ENCODE measurements around the gene KRT32. TPM values are rescaled to one million over a fixed set of nuclear protein-coding genes. Genes with fewer than 3 reads are reported as not detected.

The KRT32 gene
- total and polyA plus RNA-seq, 2 experiments from 2014 or later: not detected

- in situ Hi-C loops (cut with MboI): no loop called here
- no peak for TF ChIP-seq EZH2 (IDR thresholded peaks at IDR 0.05; ENCODE audit: insufficient read depth, poor library complexity, severe bottlenecking)
- TF ChIP-seq EZH2phosphoT487 (IDR thresholded peaks at IDR 0.05; ENCODE audit: insufficient read depth, low read depth): no peak
- 66 to 68% methylated on average over 29 of the region's 29 CpGs for WGBS, 2 experiments (ENCODE audit: low coverage in 1 of 2, low lambda C conversion rate in 2 of 2, missing lambda C conversion rate in 2 of 2)
These were observed 19.8 kb upstream of the KRT32 start for GRCh38 chr17:41486809-41487530.

GRCh38 chr17:41486316-41486715 lies 19.1 kb upstream of the KRT32 start:
- H3K9ac ChIP-seq: no peak overlapping the region
- no peak for TF ChIP-seq EZH2 (IDR thresholded peaks at IDR 0.05; ENCODE audit: insufficient read depth, poor library complexity, severe bottlenecking)
- no peak for TF ChIP-seq EZH2phosphoT487 (IDR thresholded peaks at IDR 0.05; ENCODE audit: insufficient read depth, low read depth)
- in situ Hi-C loops (cut with MboI): no loop called here
- H3K27ac ChIP-seq: no peak overlapping the region
- H3K4me1 ChIP-seq (ENCODE audit: insufficient read depth): no peaks in the 10 kb centered on the region
- no peaks in the 10 kb centered on the region for H3K79me2 ChIP-seq (ENCODE audit: insufficient read depth)
- H3K9me2 ChIP-seq (ENCODE audit: insufficient read depth): no peaks in the 10 kb centered on the region
- H3K27me3 ChIP-seq (replicated peaks; ENCODE audit: insufficient read depth): 0 out of 2 replicates have a peak, but pooled peaks cover 4% of the 10 kb centered on the region
- H3F3A ChIP-seq (ENCODE audit: insufficient read depth): no peaks in the 10 kb centered on the region
- H3K4me2 ChIP-seq (ENCODE audit: unreplicated experiment): no peak overlapping the region
- 87 to 92% methylated on average over 13 of the region's 13 CpGs for WGBS, 2 experiments (ENCODE audit: low coverage in 1 of 2, low lambda C conversion rate in 2 of 2, missing lambda C conversion rate in 2 of 2)
- DNase-seq: no peak
- no peaks in the 10 kb centered on the region for H3K36me3 ChIP-seq (ENCODE audit: low read depth)
- H3K9me3 ChIP-seq (ENCODE audit: low read depth): no peaks in the 10 kb centered on the region
- H2AFZ ChIP-seq: no peak overlapping the region
- no peaks in the 10 kb centered on the region for H4K20me1 ChIP-seq (ENCODE audit: insufficient read depth)
- no peak overlapping the region for H3K4me3 ChIP-seq

More at GRCh38 chr17:41486809-41487530, 19.8 kb upstream of the KRT32 start:
- no peak overlapping the region for H3K4me2 ChIP-seq (ENCODE audit: unreplicated experiment)
- no peaks in the 10 kb centered on the region for H4K20me1 ChIP-seq (ENCODE audit: insufficient read depth)
- no peak overlapping the region for H2AFZ ChIP-seq
- no peak overlapping the region for H3K4me3 ChIP-seq
- no peaks in the 10 kb centered on the region for H3K79me2 ChIP-seq (ENCODE audit: insufficient read depth)
- H3K27me3 ChIP-seq (replicated peaks; ENCODE audit: insufficient read depth): 0 out of 2 replicates have a peak, but pooled peaks cover 4% of the 10 kb centered on the region
- H3F3A ChIP-seq (ENCODE audit: insufficient read depth): no peaks in the 10 kb centered on the region
- no peaks in the 10 kb centered on the region for H3K9me3 ChIP-seq (ENCODE audit: low read depth)
- no peak for DNase-seq
- H3K9ac ChIP-seq: no peak overlapping the region
- no peak overlapping the region for H3K27ac ChIP-seq
- H3K36me3 ChIP-seq (ENCODE audit: low read depth): no peaks in the 10 kb centered on the region
- H3K9me2 ChIP-seq (ENCODE audit: insufficient read depth): no peaks in the 10 kb centered on the region
- no peaks in the 10 kb centered on the region for H3K4me1 ChIP-seq (ENCODE audit: insufficient read depth)

- Histone ChIP-seq H3K9me2 (ENCODE audit: insufficient read depth) (no peaks in the 10 kb centered on the region), H3K79me2 (ENCODE audit: insufficient read depth) (no peaks in the 10 kb centered on the region), H2AFZ (no peak overlapping the region), H3K4me1 (ENCODE audit: insufficient read depth) (no peaks in the 10 kb centered on the region), H3K4me2 (ENCODE audit: unreplicated experiment) (no peak overlapping the region), H3K27ac (no peak overlapping the region), H3K9ac (no peak overlapping the region), H3K36me3 (ENCODE audit: low read depth) (no peaks in the 10 kb centered on the region), H3F3A (ENCODE audit: insufficient read depth) (no peaks in the 10 kb centered on the region), H3K4me3 (no peak overlapping the region), H3K27me3 (replicated peaks; ENCODE audit: insufficient read depth) (0 out of 2 replicates have a peak, but pooled peaks cover 4% of the 10 kb centered on the region), H3K9me3 (ENCODE audit: low read depth) (no peaks in the 10 kb centered on the region), H4K20me1 (ENCODE audit: insufficient read depth) (no peaks in the 10 kb centered on the region)
- 72 to 76% methylated on average over 8 of the region's 8 CpGs for WGBS, 2 experiments (ENCODE audit: low coverage in 1 of 2, low lambda C conversion rate in 2 of 2, missing lambda C conversion rate in 2 of 2)
- in situ Hi-C loops (cut with MboI): no loop called here
- TF ChIP-seq EZH2 (IDR thresholded peaks at IDR 0.05; ENCODE audit: insufficient read depth, poor library complexity, severe bottlenecking) (no peak), EZH2phosphoT487 (IDR thresholded peaks at IDR 0.05; ENCODE audit: insufficient read depth, low read depth) (no peak)
- DNase-seq: no peak
These were observed 18.0 kb upstream of the KRT32 start for GRCh38 chr17:41484920-41485904.

- in situ Hi-C loops (cut with MboI): no loop called here
- Histone ChIP-seq H3K9ac (no peak overlapping the region), H3K36me3 (ENCODE audit: low read depth) (no peaks in the 10 kb centered on the region), H3F3A (ENCODE audit: insufficient read depth) (no peaks in the 10 kb centered on the region), H3K4me2 (ENCODE audit: unreplicated experiment) (no peak overlapping the region), H2AFZ (no peak overlapping the region), H3K27me3 (replicated peaks; ENCODE audit: insufficient read depth) (0 out of 2 replicates have a peak, but pooled peaks cover 4% of the 10 kb centered on the region), H3K9me2 (ENCODE audit: insufficient read depth) (no peaks in the 10 kb centered on the region), H3K27ac (no peak overlapping the region), H3K4me1 (ENCODE audit: insufficient read depth) (no peaks in the 10 kb centered on the region), H3K4me3 (no peak overlapping the region), H3K79me2 (ENCODE audit: insufficient read depth) (no peaks in the 10 kb centered on the region), H4K20me1 (ENCODE audit: insufficient read depth) (no peaks in the 10 kb centered on the region), H3K9me3 (ENCODE audit: low read depth) (no peaks in the 10 kb centered on the region)
- TF ChIP-seq EZH2 (IDR thresholded peaks at IDR 0.05; ENCODE audit: insufficient read depth, poor library complexity, severe bottlenecking) (no peak), EZH2phosphoT487 (IDR thresholded peaks at IDR 0.05; ENCODE audit: insufficient read depth, low read depth) (no peak)
- WGBS, 2 experiments (ENCODE audit: low coverage in 1 of 2, low lambda C conversion rate in 2 of 2, missing lambda C conversion rate in 2 of 2): 89 to 92% methylated on average over 7 of the region's 7 CpGs
- DNase-seq: no peak
These were observed 17.0 kb upstream of the KRT32 start for GRCh38 chr17:41483991-41484826.

Data from GM23248 (cell line).